IPS-NIHi7 (cell line): ENCODE results near the gene NDRG2.
"Not testable (repeated sequence)": the region's sequence is repeated elsewhere in the genome, so short reads cannot be mapped to it uniquely, and the experiment has no call there.

Experiments
- DNase-seq: peaks from one replicate; pipeline ENCODE4 v3.0.0; 2012; ENCODE audit warnings: mixed read lengths; ENCODE audit errors: extremely low spot score

The NDRG2 gene

GRCh38 chr14:21011136-21011535 is 13.7 kb downstream of the NDRG2 start:
- no peak for DNase-seq

- DNase-seq, result not testable (repeated sequence)
These were observed 15.1 kb downstream of the NDRG2 start for GRCh38 chr14:21009721-21010120.

- DNase-seq, result no peak
These were observed 21.0 kb downstream of the NDRG2 start for GRCh38 chr14:21003788-21004346.

DNA sequence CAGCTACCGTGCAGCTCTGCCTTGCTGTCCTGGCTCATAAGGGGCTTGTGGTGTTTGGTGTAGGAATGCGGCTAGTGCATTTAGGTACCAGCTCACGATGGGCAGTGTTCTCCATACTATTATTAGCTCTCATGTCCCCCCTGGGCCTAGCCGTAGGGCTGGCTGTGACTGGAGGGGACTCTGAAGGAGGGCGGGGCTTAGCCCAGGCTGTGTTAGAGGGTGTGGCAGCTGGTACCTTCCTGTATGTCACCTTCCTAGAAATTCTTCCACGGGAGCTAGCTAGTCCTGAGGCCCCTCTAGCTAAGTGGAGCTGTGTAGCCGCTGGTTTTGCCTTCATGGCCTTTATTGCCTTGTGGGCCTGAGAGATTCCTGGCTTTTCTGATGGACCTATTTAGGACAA is 23.6 kb downstream of the NDRG2 start:
- no peak for DNase-seq

GRCh38 chr14:20999591-20999990 is 25.3 kb downstream of the NDRG2 start:
- DNase-seq, result no peak

DNA sequence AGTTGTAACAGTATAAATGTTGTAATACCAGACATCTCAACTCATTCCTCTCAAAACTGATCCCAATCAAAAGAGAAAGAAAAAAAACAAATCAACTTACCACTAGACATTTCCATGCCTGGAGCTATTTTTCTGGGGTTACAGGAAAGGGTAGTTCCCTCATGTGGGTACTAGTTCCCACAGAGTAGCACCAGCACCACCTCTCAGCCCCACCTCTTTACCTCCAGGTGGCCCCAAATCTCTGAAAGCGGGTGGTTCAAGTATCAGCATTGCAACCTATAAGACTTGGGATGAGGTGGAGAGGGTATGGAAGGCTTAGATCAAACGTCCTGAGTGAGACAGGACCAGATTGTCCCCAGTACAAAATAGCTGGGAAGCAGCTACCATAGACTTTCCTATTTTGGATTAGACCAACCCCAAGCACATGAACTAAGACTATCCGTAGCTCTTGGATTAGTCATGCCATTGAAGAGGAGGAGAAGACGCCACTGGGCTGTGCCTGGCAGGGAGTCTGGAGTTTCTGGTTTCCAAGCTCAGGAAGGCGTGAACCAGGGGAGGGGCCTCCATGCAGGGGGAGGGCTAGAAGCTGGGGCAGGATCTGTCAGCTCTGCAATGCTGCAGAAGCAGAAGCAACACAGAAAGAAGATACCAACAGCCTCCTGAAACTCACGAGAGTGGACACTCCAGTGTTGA is 26.0 kb downstream of the NDRG2 start, which contains the start of gene SLC39A2:
SLC39A2 (plus strand) TSS at position 620 of the 693 bp plus-strand sequence. CDS start 154 bp downstream, outside the sequence.
- peak; percentile 76 for DNase-seq

DNA sequence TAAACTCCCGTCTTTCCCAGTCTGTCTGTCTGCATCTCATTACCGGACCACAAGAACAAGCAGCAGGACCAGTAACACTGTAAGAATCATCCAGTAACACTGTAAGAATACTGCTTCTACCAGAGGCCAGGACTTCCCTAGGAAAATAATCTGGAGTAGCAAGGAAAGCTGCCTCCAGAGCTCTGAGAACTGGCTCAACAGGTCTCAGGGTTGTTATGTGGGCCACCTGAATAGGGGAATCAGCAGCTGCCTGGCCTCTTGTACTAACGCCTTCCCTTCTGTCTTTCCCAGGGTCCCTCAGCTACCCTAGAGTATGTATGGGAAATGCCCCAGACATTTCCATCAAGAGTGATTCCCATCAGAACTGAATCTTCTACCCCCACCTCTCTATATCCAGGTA is 26.7 kb downstream of the NDRG2 start:
- no peak for DNase-seq

DNA sequence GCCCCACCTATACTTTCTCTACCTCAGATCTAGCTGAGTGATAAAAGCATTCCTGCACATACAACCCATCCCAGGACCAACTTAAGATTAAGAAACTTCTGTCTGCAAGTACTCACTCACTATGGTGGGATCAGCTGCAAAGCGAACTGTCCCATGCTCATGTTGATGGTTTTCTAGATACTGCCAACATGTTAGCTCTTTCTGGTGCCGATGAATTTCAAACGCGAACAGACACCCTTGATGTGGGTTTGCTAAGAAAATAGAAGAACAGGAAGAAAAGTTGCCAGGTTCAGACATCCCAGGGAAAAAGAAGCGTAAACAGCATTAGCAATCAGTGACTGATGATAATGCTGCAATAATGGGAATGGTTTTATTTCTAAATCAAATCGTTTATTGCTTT is 27.3 kb downstream of the NDRG2 start:
- DNase-seq, result no peak

DNA sequence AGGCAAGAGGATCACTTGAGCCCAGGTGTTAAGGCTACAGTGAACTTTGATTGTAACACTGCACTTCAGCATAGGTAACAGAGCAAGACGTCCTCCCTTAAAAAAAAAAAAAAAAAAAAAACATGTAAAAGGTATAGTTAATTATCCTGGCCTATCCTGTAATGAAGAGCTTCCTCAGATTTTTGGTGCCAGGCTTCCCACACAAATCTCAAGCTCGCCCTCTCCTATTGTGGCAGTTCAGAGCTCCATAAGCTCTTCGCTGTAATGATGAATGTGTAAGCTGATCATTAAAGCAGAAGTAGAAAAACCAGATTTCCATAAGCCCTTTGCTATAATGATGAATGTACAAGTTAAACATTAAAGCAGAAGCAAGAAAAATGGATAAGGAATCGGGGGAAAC is 27.7 kb downstream of the NDRG2 start:
- no peak for DNase-seq

DNA sequence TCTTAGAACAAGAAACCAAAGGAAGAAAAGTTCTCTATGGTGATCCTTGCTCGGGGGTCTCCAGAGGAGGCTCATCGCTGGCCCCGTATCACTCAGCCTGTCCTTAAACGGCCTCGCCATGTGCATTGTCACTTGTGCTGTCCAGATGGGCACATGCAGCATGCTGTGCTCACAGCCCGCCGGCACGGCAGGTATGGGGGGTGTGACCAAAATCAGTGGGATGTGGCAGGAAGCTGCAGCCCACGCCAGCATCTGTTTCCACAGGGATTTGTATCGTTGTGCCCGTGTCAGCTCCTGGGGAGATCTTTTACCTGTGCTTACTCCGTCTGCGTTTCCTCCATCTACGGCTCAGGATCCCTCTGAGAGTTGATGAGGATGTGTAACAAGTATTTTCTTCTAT is 28.3 kb downstream of the NDRG2 start:
- DNase-seq, result no peak

- peak; percentile 93 for DNase-seq
These were observed 34.9 kb downstream of the NDRG2 start, which contains the start of gene METTL17 for GRCh38 chr14:20989787-20990600. Gene METTL17 (plus strand): TSS chr14:20989980. CDS start chr14:20990003, 23 bp downstream.

- DNase-seq, result no peak
These were observed 35.4 kb downstream of the NDRG2 start for GRCh38 chr14:20989471-20989786.

GRCh38 chr14:20988717-20989470 is 36.0 kb downstream of the NDRG2 start:
- DNase-seq, result no peak

DNA sequence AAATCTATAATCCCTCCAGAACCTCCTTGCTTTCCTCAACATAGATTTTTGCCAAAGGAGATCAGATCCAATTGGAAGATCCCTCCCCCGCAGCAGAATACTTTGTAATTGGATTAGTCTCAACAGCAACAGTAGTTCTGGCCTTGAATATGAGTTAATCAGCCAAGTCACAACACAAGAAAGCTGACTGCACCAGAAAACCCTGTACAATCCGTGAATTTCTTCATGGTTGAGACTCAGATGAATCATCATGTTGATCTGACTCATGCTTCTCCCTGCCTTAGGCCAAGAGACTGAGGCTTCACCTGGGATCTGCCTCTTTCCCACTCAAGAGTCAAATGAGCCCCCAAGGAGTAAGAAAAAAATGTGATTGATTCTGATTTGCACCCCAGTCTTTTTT is 38.0 kb downstream of the NDRG2 start:
- no peak for DNase-seq

DNA sequence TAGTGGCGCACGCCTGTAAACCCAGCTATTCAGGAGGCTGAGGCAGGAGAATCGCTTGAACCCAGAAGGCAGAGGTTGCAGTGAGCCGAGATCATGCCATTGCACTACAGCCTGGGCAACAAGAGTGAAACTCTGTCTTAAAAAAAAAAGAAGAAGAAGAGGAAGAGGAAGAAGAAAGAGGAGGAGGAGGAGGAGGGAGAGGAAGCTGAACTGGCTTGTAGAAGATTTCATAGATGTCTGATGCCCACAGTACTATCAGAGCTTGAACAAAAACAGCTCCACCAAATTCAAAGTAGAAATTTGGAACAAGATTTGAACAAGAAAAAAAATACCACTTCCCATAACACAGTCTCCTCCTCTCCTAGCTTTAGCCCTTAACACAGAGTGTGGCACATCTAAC is 39.2 kb downstream of the NDRG2 start:
- DNase-seq, result not testable (repeated sequence)

- DNase-seq, result no peak
These were observed 42.1 kb downstream of the NDRG2 start for GRCh38 chr14:20982646-20983369.

DNA sequence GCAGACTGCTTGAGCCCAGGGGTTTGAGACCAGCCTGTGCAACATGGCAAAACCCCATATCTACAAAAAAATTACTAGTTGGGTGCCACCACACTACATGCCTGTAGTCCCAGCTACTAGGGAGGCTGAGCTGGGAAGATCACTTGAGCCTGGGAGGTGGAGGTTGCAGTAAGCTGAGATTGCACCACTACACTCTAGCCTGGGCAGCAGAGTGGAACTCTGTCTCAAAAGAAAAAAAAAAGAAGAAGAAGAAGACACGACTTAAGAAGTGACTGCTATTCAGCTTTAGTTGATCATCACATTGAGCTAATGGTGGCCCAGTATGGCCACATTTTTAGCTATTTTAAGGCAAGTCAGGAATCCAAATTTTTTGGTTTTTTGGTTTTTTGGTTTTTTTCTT is 44.0 kb downstream of the NDRG2 start:
- no peak for DNase-seq

GRCh38 chr14:20978687-20979086 is 46.2 kb downstream of the NDRG2 start:
- DNase-seq, result no peak

DNA sequence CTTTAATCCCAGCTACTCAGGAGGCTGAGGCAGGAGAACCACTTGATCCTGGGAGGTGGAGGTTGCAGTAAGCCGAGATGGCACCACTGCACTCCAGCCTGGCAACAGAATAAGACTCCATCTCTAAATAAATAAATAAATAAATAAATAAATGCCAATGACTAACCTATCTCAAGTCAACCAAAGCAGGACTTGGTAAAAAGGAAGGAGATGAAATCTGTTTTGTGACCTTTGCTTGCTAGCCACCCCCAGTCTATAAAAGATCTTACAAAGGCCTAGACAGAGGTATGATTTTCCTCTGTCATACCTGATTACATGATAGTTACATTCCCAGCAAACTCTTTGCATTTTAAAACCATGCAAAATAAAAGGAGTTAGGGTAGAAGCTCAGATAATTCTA is 48.6 kb downstream of the NDRG2 start:
- DNase-seq, result no peak

GRCh38 chr14:20973501-20973900 is 51.4 kb downstream of the NDRG2 start:
- DNase-seq, result no peak

- DNase-seq, result no peak
These were observed 53.2 kb downstream of the NDRG2 start for GRCh38 chr14:20971705-20972021.
